HG03097 (cell line): Measurements from ENCODE around the gene SLC2A9.
"Not testable (repeated sequence)": the region's sequence is repeated elsewhere in the genome, so short reads cannot be mapped to it uniquely, and the experiment has no call there.

Experiments used
- ATAC-seq: cut with Tn5 transposase; IDR thresholded peaks from one replicate; pipeline ENCODE4 v1.9.1; 2021; ENCODE audit not compliant: unreplicated experiment, low FRiP score

The SLC2A9 gene

GRCh38 chr4:9847968-9848748 lies 173.1 kb downstream of the SLC2A9 start:
- ATAC-seq = no peak

GRCh38 chr4:9845791-9846493 lies 175.4 kb downstream of the SLC2A9 start:
- ATAC-seq = no peak

- no peak for ATAC-seq
Measured at GRCh38 chr4:9841072-9841471, 180.2 kb downstream of the SLC2A9 start.

GRCh38 chr4:9835430-9835829 lies 185.9 kb downstream of the SLC2A9 start:
- ATAC-seq = no peak

- ATAC-seq = no peak
Measured at GRCh38 chr4:9833421-9833820, 187.9 kb downstream of the SLC2A9 start.

- no peak for ATAC-seq
Measured at GRCh38 chr4:9832640-9833039, 188.7 kb downstream of the SLC2A9 start.

GRCh38 chr4:9826551-9826950 lies 194.7 kb downstream of the SLC2A9 start:
- ATAC-seq = no peak

GRCh38 chr4:9825049-9825448 lies 196.2 kb downstream of the SLC2A9 start:
- ATAC-seq = no peak

- ATAC-seq = no peak
Measured at GRCh38 chr4:9820343-9820742, 201.0 kb downstream of the SLC2A9 start.

GRCh38 chr4:9816285-9816684 lies 205.0 kb downstream of the SLC2A9 start:
- ATAC-seq = no peak

GRCh38 chr4:9812501-9813340 lies 208.6 kb downstream of the SLC2A9 start:
- peak; percentile 93 for ATAC-seq

GRCh38 chr4:9811806-9812205 lies 209.5 kb downstream of the SLC2A9 start:
- no peak for ATAC-seq

GRCh38 chr4:9808077-9808476 lies 213.2 kb downstream of the SLC2A9 start:
- ATAC-seq = no peak

GRCh38 chr4:9804918-9805317 lies 216.4 kb downstream of the SLC2A9 start:
- ATAC-seq = no peak

GRCh38 chr4:9800848-9801247 lies 220.4 kb downstream of the SLC2A9 start:
- ATAC-seq = no peak

GRCh38 chr4:9796641-9797040 lies 224.7 kb downstream of the SLC2A9 start:
- ATAC-seq = not testable (repeated sequence)

GRCh38 chr4:9792381-9792780 lies 228.9 kb downstream of the SLC2A9 start:
- no peak for ATAC-seq

- not testable (repeated sequence) for ATAC-seq
Measured at GRCh38 chr4:9785891-9786290, 235.4 kb downstream of the SLC2A9 start.

GRCh38 chr4:9782136-9782436 lies 239.2 kb downstream of the SLC2A9 start:
- ATAC-seq = no peak

- ATAC-seq = no peak
Measured at GRCh38 chr4:9781343-9782135, 239.8 kb downstream of the SLC2A9 start, which contains the start of gene DRD5. TSS of gene DRD5 (plus strand) at chr4:9781634. CDS start at chr4:9782030, 396 bp downstream.
